ENCODE results near the gene UBA6.

DNA sequence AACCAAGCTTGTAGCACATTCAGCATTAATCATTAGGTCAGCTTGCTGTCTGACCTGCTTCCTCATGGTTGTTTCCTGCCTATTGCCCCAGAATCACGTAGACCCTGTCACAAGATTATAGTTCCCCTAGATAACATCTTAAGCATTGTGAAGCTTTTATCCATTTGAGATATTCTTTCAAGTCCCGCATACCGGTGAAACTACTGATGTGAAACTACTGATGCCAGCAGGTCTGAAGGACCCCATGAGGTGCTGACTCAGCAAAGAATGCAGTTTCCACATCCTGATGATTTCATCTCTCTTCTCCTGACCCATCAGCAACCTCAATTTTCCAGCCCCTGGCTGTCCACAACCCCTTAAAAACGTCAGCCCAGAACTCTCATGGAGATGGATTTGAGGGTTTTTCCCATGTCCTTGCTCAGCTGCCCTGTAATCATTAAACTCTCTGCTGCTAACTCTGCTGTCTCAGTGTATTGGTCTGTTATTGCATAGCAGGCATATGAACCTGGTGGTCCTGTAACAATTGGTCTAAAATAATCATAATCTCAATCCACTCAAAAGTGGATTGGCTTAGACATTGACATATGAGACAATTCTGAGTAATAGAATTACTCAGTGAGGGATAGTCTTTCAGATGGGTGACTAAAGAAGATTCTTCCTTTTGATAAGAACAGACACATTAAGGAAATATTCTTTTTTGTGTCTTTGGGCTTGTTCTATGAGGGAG, 26.3 kb upstream of the UBA6 start:
- TF ChIP-seq U2AF2 (optimal IDR thresholded peaks at IDR 0.05; ENCODE audit: low read depth, low read length) (no peak), IRF2 (CRISPR knock-in tag; IDR thresholded peaks at IDR 0.05) (no peak), KAT7 (CRISPR knock-in tag; IDR thresholded peaks at IDR 0.05; ENCODE audit: borderline replicate concordance) (no peak), EZH2 (IDR thresholded peaks at IDR 0.05; ENCODE audit: borderline replicate concordance, low read depth, low read length) (no peak), RCOR1 (IDR thresholded peaks at IDR 0.05; ENCODE audit: borderline replicate concordance in 1 of 2, low read depth in 2 of 2, low read length in 2 of 2) (no peak), POLR2A (conservative IDR thresholded peaks at IDR 0.05) (no peak)
- TF ChIP-seq, protein P1, sequence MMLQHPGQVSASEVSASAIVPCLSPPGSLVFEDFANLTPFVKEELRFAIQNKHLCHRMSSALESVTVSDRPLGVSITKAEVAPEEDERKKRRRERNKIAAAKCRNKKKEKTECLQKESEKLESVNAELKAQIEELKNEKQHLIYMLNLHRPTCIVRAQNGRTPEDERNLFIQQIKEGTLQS (IDR thresholded peaks at IDR 0.05) = peak; percentile 73
- TF ChIP-seq, protein P1 (CRISPR knock-in tag; conservative IDR thresholded peaks at IDR 0.05) = no peak
- TF ChIP-seq, protein P2, sequence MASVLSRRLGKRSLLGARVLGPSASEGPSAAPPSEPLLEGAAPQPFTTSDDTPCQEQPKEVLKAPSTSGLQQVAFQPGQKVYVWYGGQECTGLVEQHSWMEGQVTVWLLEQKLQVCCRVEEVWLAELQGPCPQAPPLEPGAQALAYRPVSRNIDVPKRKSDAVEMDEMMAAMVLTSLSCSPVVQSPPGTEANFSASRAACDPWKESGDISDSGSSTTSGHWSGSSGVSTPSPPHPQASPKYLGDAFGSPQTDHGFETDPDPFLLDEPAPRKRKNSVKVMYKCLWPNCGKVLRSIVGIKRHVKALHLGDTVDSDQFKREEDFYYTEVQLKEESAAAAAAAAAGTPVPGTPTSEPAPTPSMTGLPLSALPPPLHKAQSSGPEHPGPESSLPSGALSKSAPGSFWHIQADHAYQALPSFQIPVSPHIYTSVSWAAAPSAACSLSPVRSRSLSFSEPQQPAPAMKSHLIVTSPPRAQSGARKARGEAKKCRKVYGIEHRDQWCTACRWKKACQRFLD (CRISPR knock-in tag; IDR thresholded peaks at IDR 0.05) = no peak
- TF ChIP-seq, protein P3, sequence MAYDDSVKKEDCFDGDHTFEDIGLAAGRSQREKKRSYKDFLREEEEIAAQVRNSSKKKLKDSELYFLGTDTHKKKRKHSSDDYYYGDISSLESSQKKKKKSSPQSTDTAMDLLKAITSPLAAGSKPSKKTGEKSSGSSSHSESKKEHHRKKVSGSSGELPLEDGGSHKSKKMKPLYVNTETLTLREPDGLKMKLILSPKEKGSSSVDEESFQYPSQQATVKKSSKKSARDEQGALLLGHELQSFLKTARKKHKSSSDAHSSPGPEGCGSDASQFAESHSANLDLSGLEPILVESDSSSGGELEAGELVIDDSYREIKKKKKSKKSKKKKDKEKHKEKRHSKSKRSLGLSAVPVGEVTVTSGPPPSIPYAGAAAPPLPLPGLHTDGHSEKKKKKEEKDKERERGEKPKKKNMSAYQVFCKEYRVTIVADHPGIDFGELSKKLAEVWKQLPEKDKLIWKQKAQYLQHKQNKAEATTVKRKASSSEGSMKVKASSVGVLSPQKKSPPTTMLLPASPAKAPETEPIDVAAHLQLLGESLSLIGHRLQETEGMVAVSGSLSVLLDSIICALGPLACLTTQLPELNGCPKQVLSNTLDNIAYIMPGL (CRISPR knock-in tag; IDR thresholded peaks at IDR 0.05) = no peak

Data from K562 (cell line).